ENCODE measurements around the gene PCDH10.

Gene PCDH10

DNA sequence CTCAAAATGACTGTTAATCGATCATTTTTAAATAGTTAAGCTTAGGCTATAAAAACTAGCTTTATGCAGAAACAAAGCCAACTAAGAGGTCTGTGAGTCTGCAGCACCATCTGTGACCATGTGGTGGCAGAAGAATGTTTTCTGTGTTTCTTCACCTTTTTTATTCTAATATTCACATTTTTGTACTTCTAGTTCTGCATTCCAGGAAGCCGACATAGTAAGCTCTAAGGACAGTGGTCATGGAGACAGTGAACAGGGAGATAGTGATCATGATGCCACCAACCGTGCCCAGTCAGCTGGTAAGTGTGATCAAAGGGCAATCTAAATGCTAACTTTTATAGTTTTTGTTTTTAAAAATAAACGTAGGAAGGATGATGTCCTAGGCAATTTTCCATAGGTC is 5.6 kb downstream of the PCDH10 start:
- H3K4me3 Mint-ChIP-seq = no peak overlapping the region
- H3K27ac Mint-ChIP-seq = no peak overlapping the region
- H3K9me3 Mint-ChIP-seq = no peaks in the 10 kb centered on the region
- intact Hi-C loops (cut with micrococcal nuclease) = no loop called here
- peaks cover 46% of the 10 kb centered on the region for H3K27me3 Mint-ChIP-seq
- peaks cover 6% of the 10 kb centered on the region for H3K4me1 Mint-ChIP-seq (ENCODE audit: low read depth)
- no peaks in the 10 kb centered on the region for H3K36me3 Mint-ChIP-seq (ENCODE audit: low read depth)

DNA sequence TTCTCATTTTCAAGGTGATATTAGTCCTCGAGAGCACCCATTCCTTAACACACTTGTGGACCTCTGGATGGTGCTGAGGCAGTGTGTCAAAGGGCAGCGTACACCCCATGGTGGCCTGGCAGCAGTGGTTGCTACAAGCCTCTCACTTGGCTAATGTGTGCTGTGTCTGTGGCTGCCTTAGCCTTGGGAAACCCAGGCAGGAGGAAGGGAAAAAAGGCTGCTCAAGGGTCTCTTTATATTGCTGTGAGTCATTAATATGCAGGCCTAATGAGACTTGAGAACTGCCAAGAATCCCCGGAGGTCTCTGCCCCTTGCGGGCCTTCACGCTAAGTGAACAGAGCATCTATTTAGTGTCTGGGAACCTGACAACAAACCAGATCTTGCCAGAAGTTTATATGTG is 7.0 kb downstream of the PCDH10 start:
- H3K9me3 Mint-ChIP-seq = no peaks in the 10 kb centered on the region
- intact Hi-C loops (cut with micrococcal nuclease) = no loop called here
- peaks cover 5% of the 10 kb centered on the region for H3K4me1 Mint-ChIP-seq (ENCODE audit: low read depth)
- no peak overlapping the region for H3K4me3 Mint-ChIP-seq
- no peaks in the 10 kb centered on the region for H3K36me3 Mint-ChIP-seq (ENCODE audit: low read depth)
- no peak overlapping the region for H3K27ac Mint-ChIP-seq
- peaks cover 32% of the 10 kb centered on the region for H3K27me3 Mint-ChIP-seq

GRCh38 chr4:133156556-133156955 is 7.5 kb downstream of the PCDH10 start:
- H3K4me1 Mint-ChIP-seq (ENCODE audit: low read depth) = peaks cover 5% of the 10 kb centered on the region
- intact Hi-C loops (cut with micrococcal nuclease) = no loop called here
- H3K4me3 Mint-ChIP-seq = no peak overlapping the region
- H3K36me3 Mint-ChIP-seq (ENCODE audit: low read depth) = no peaks in the 10 kb centered on the region
- no peak overlapping the region for H3K27ac Mint-ChIP-seq
- H3K9me3 Mint-ChIP-seq = no peaks in the 10 kb centered on the region
- peaks cover 28% of the 10 kb centered on the region for H3K27me3 Mint-ChIP-seq

DNA sequence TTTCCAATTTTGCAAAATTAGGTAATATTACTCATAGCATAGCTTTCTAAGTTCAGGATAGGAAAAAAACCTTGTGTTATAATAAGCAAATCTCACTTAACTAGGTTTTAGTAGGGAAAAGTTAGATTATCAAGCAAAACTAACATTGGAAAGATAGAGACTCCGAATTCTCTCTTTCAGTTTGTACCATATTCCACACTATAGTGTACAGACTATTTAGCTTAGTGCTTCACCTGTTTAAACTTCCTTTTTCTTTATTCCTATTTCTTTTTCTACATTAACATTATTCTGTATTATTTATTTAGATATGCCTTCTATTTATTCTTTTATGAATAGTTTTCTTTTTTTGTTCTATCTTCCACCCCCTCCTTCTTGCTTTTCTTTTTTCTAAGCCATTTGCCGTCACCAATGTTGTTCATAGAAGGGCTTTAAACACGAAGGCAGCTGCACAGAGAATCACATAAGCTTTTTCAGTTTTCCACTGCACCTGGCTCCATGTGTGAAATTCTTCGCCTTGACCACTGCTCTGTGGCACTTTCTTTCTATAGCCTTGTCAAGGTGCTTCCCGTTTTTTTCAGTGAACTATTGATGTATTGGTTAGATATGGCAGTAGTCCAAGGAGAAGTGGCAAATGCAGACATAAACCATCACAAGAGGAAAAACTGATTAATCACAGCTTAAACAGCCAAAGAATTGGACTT is 8.5 kb downstream of the PCDH10 start:
- H3K27ac Mint-ChIP-seq = no peak overlapping the region
- peaks cover 17% of the 10 kb centered on the region for H3K27me3 Mint-ChIP-seq
- peaks cover 5% of the 10 kb centered on the region for H3K4me1 Mint-ChIP-seq (ENCODE audit: low read depth)
- intact Hi-C loops (cut with micrococcal nuclease) = no loop called here
- no peaks in the 10 kb centered on the region for H3K9me3 Mint-ChIP-seq
- H3K4me3 Mint-ChIP-seq = no peak overlapping the region
- H3K36me3 Mint-ChIP-seq (ENCODE audit: low read depth) = no peaks in the 10 kb centered on the region

DNA sequence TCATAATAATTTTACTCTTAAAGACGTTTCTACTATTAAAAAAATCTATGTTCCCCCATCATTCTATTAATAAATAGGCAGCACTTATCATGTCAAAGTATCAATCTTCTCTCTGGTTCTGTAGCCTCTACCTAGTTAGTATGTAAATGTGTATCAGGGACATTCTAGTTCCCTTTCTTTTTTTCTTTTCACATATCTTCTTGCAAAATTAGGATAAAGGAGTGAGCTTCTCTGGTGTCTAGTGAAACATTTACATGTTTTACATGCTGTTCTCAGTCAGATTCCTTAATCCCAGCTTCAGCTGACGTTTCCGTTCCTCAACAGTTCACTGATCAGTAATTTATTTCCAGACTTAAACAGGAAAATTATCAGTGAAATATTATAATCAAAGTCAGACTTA is 11.8 kb downstream of the PCDH10 start:
- H3K4me1 Mint-ChIP-seq (ENCODE audit: low read depth) = no peaks in the 10 kb centered on the region
- H3K27ac Mint-ChIP-seq = no peak overlapping the region
- intact Hi-C loops (cut with micrococcal nuclease) = no loop called here
- H3K27me3 Mint-ChIP-seq = peaks cover 2% of the 10 kb centered on the region
- no peaks in the 10 kb centered on the region for H3K36me3 Mint-ChIP-seq (ENCODE audit: low read depth)
- H3K4me3 Mint-ChIP-seq = no peak overlapping the region
- H3K9me3 Mint-ChIP-seq = no peaks in the 10 kb centered on the region

GRCh38 chr4:133161570-133162295 is 12.6 kb downstream of the PCDH10 start:
- intact Hi-C loops (cut with micrococcal nuclease) = no loop called here
- H3K9me3 Mint-ChIP-seq = no peaks in the 10 kb centered on the region
- H3K27me3 Mint-ChIP-seq = no peaks in the 10 kb centered on the region
- no peaks in the 10 kb centered on the region for H3K36me3 Mint-ChIP-seq (ENCODE audit: low read depth)
- H3K27ac Mint-ChIP-seq = no peak overlapping the region
- H3K4me1 Mint-ChIP-seq (ENCODE audit: low read depth) = no peaks in the 10 kb centered on the region
- no peak overlapping the region for H3K4me3 Mint-ChIP-seq

DNA sequence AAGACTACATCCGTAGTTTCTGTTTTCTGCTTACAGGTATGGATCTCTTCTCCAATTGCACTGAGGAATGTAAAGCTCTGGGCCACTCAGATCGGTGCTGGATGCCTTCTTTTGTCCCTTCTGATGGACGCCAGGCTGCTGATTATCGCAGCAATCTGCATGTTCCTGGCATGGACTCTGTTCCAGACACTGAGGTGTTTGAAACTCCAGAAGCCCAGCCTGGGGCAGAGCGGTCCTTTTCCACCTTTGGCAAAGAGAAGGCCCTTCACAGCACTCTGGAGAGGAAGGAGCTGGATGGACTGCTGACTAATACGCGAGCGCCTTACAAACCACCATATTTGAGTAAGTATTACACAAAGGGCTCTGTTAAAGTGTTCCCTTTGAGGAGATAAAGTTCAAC is 13.8 kb downstream of the PCDH10 start:
- H3K4me3 Mint-ChIP-seq = no peak overlapping the region
- no peaks in the 10 kb centered on the region for H3K9me3 Mint-ChIP-seq
- no peaks in the 10 kb centered on the region for H3K36me3 Mint-ChIP-seq (ENCODE audit: low read depth)
- intact Hi-C loops (cut with micrococcal nuclease) = no loop called here
- H3K4me1 Mint-ChIP-seq (ENCODE audit: low read depth) = no peaks in the 10 kb centered on the region
- no peaks in the 10 kb centered on the region for H3K27me3 Mint-ChIP-seq
- H3K27ac Mint-ChIP-seq = no peak overlapping the region

GRCh38 chr4:133178956-133179355 is 29.9 kb downstream of the PCDH10 start:
- Mint-ChIP-seq H3K4me1 (ENCODE audit: low read depth) (no peaks in the 10 kb centered on the region), H3K4me3 (no peak overlapping the region), H3K27me3 (no peaks in the 10 kb centered on the region), H3K27ac (no peak overlapping the region), H3K9me3 (no peaks in the 10 kb centered on the region), H3K36me3 (ENCODE audit: low read depth) (no peaks in the 10 kb centered on the region)
- intact Hi-C loops (cut with micrococcal nuclease) = no loop called here

GRCh38 chr4:133186210-133186609 is 37.1 kb downstream of the PCDH10 start:
- Mint-ChIP-seq H3K4me3 (no peak overlapping the region), H3K27me3 (no peaks in the 10 kb centered on the region), H3K9me3 (no peaks in the 10 kb centered on the region), H3K36me3 (ENCODE audit: low read depth) (no peaks in the 10 kb centered on the region), H3K27ac (no peak overlapping the region), H3K4me1 (ENCODE audit: low read depth) (no peaks in the 10 kb centered on the region)
- intact Hi-C loops (cut with micrococcal nuclease) = no loop called here

- Mint-ChIP-seq H3K36me3 (ENCODE audit: low read depth) (no peaks in the 10 kb centered on the region), H3K4me3 (no peak overlapping the region), H3K4me1 (ENCODE audit: low read depth) (no peaks in the 10 kb centered on the region), H3K27ac (no peak overlapping the region), H3K9me3 (no peaks in the 10 kb centered on the region), H3K27me3 (no peaks in the 10 kb centered on the region)
- intact Hi-C loops (cut with micrococcal nuclease) = no loop called here
Observed at GRCh38 chr4:133186845-133187244, 37.8 kb downstream of the PCDH10 start.

- H3K9me3 Mint-ChIP-seq = no peaks in the 10 kb centered on the region
- H3K36me3 Mint-ChIP-seq (ENCODE audit: low read depth) = no peaks in the 10 kb centered on the region
- intact Hi-C loops (cut with micrococcal nuclease) = no loop called here
- H3K27ac Mint-ChIP-seq = no peak overlapping the region
- no peaks in the 10 kb centered on the region for H3K4me1 Mint-ChIP-seq (ENCODE audit: low read depth)
- no peak overlapping the region for H3K4me3 Mint-ChIP-seq
- H3K27me3 Mint-ChIP-seq = no peaks in the 10 kb centered on the region
Observed at GRCh38 chr4:133188433-133189146, 39.5 kb downstream of the PCDH10 start.

GRCh38 chr4:133189147-133189517 is 40.0 kb downstream of the PCDH10 start:
- Mint-ChIP-seq H3K9me3 (no peaks in the 10 kb centered on the region), H3K4me1 (ENCODE audit: low read depth) (no peaks in the 10 kb centered on the region), H3K27me3 (no peaks in the 10 kb centered on the region), H3K36me3 (ENCODE audit: low read depth) (no peaks in the 10 kb centered on the region), H3K27ac (no peak overlapping the region), H3K4me3 (no peak overlapping the region)
- intact Hi-C loops (cut with micrococcal nuclease) = no loop called here

- Mint-ChIP-seq H3K4me1 (ENCODE audit: low read depth) (no peaks in the 10 kb centered on the region), H3K36me3 (ENCODE audit: low read depth) (no peaks in the 10 kb centered on the region), H3K4me3 (no peak overlapping the region), H3K9me3 (no peaks in the 10 kb centered on the region), H3K27ac (no peak overlapping the region), H3K27me3 (no peaks in the 10 kb centered on the region)
- intact Hi-C loops (cut with micrococcal nuclease) = no loop called here
Observed at GRCh38 chr4:133190098-133190497, 41.0 kb downstream of the PCDH10 start.

- H3K9me3 Mint-ChIP-seq = peaks cover 9% of the 10 kb centered on the region
- no peak overlapping the region for H3K4me3 Mint-ChIP-seq
- no peak overlapping the region for H3K27ac Mint-ChIP-seq
- no peaks in the 10 kb centered on the region for H3K27me3 Mint-ChIP-seq
- intact Hi-C loops (cut with micrococcal nuclease) = no loop called here
- H3K36me3 Mint-ChIP-seq (ENCODE audit: low read depth) = no peaks in the 10 kb centered on the region
- no peaks in the 10 kb centered on the region for H3K4me1 Mint-ChIP-seq (ENCODE audit: low read depth)
Observed at GRCh38 chr4:133208694-133209285, 59.7 kb downstream of the PCDH10 start.

Data from dendritic cell treated with granulocyte-macrophage colony-stimulating factor and Interleukin-4, amounts not matched to agents 40 ng/mL and 50 ng/mL, for 4 days (primary cell).